ENCODE results near the gene PANK1. TPM values are rescaled to one million over a fixed set of nuclear protein-coding genes. Genes with fewer than 3 reads are reported as not detected.

The PANK1 gene
- total and polyA plus RNA-seq, 2 experiments from 2014 or later = 21.6 to 55.5 TPM

DNA sequence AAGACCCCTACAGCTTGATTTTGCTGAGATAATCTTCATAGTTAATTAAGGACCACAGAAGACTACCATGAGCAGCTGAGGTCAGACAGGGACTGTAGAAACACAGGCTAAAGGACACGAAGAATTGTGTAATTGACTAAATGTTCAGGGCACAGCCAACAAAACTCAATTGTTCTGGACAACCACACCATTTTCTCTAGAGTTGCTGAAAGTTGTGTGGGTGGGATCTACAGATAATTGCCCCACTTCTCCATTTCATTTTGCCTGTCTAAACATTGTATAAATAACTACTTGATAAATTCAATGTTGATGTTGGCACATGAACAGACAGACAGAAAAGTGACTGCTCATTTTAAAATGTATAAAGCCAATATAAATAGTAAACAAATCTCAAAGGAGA, 70.7 kb downstream of the PANK1 start:
- Histone ChIP-seq H3K4me2 (no peak overlapping the region), H3K27me3 (no peaks in the 10 kb centered on the region), H4K20me1 (ENCODE audit: insufficient read depth, poor library complexity, severe bottlenecking) (no peaks in the 10 kb centered on the region), H3K79me2 (no peaks in the 10 kb centered on the region), H3K4me3 (no peak overlapping the region), H2AFZ (no peak overlapping the region), H3K4me1 (ENCODE audit: insufficient read depth) (no peaks in the 10 kb centered on the region), H3K9me3 (ENCODE audit: low read depth) (no peaks in the 10 kb centered on the region), H3K27ac (no peak overlapping the region), H3K9me2 (replicated peaks; ENCODE audit: insufficient read depth) (no peaks in the 10 kb centered on the region), H3K36me3 (replicated peaks; ENCODE audit: insufficient read depth, low read depth) (no peaks in the 10 kb centered on the region)
- TF ChIP-seq EZH2phosphoT487 (IDR thresholded peaks at IDR 0.05; ENCODE audit: low read depth, severe bottlenecking, unreplicated experiment) = no peak
- no peak for TF ChIP-seq EZH2 (IDR thresholded peaks at IDR 0.05; ENCODE audit: borderline replicate concordance)
- TF ChIP-seq, protein P1, sequence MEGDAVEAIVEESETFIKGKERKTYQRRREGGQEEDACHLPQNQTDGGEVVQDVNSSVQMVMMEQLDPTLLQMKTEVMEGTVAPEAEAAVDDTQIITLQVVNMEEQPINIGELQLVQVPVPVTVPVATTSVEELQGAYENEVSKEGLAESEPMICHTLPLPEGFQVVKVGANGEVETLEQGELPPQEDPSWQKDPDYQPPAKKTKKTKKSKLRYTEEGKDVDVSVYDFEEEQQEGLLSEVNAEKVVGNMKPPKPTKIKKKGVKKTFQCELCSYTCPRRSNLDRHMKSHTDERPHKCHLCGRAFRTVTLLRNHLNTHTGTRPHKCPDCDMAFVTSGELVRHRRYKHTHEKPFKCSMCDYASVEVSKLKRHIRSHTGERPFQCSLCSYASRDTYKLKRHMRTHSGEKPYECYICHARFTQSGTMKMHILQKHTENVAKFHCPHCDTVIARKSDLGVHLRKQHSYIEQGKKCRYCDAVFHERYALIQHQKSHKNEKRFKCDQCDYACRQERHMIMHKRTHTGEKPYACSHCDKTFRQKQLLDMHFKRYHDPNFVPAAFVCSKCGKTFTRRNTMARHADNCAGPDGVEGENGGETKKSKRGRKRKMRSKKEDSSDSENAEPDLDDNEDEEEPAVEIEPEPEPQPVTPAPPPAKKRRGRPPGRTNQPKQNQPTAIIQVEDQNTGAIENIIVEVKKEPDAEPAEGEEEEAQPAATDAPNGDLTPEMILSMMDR (IDR thresholded peaks at IDR 0.05; ENCODE audit: poor library complexity) = no peak
- DNase-seq (ENCODE audit: low spot score) = no peak
- WGBS (ENCODE audit: low lambda C conversion rate, missing lambda C conversion rate) = 64% methylated on average over 1 of the region's 1 CpG

DNA sequence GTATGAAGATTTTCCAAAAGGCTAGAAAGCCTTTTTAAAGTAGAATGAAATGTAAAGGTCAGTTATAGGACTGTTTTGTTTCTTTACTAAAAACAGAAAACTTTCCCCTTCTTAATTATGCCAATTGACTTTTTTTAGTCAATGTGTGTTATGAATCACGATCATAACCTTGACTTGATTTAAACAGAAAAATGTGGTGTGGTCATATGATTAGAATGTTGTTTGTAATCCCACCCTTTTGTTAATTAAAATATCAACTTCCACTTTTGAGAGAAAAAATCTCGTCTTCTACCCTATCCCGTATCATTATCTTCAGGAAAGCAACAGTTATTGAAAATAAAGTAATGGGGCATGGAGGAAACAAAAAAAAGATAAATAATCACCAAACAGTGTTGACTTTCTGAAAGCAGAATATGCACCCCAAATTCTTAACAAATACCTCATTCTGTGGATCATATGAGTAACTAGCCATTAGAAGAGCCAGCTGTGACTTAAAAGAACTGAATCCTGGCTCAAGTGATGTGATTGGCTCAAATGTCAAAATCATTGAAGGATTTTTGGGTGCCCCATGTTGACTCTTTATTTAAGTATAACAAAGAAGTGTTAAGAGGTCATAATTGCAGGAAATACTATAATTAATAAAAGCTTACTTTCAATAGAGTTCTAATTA, 77.3 kb downstream of the PANK1 start:
- Histone ChIP-seq H3K4me1 (ENCODE audit: insufficient read depth) (no peaks in the 10 kb centered on the region), H2AFZ (no peak overlapping the region), H3K4me3 (no peak overlapping the region), H3K4me2 (no peak overlapping the region), H4K20me1 (ENCODE audit: insufficient read depth, poor library complexity, severe bottlenecking) (no peaks in the 10 kb centered on the region), H3K9me3 (ENCODE audit: low read depth) (no peaks in the 10 kb centered on the region), H3K27ac (no peak overlapping the region), H3K27me3 (no peaks in the 10 kb centered on the region), H3K79me2 (no peaks in the 10 kb centered on the region), H3K9me2 (replicated peaks; ENCODE audit: insufficient read depth) (no peaks in the 10 kb centered on the region), H3K36me3 (replicated peaks; ENCODE audit: insufficient read depth, low read depth) (no peaks in the 10 kb centered on the region)
- TF ChIP-seq EZH2phosphoT487 (IDR thresholded peaks at IDR 0.05; ENCODE audit: low read depth, severe bottlenecking, unreplicated experiment) = no peak
- TF ChIP-seq, protein P1 (IDR thresholded peaks at IDR 0.05; ENCODE audit: poor library complexity) = no peak
- no peak for DNase-seq (ENCODE audit: low spot score)
- 95% methylated on average over 3 of the region's 3 CpGs for WGBS (ENCODE audit: low lambda C conversion rate, missing lambda C conversion rate)

DNA sequence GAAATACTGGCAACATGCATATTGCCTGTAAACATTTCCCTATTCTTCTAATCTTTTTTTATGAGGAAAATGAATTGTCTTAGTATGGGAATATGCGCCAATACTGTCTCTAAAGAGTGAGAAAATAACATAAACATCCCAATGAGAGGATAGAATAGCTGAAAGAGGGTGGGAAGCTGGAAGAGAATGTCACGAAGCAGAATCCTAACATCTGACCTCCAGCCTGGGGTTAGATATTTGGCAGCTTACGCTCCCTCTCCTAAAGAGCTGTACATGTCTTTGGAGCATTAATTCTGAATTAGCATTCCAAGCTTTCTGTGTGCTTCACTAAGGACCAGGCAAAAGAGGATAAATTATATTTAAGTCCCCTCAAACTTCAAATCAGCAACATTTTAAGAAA, 78.0 kb downstream of the PANK1 start:
- H3K79me2 ChIP-seq = no peaks in the 10 kb centered on the region

More for the DNA sequence above, 78.0 kb downstream of the PANK1 start:
- Histone ChIP-seq H3K4me2 (no peak overlapping the region), H3K9me2 (replicated peaks; ENCODE audit: insufficient read depth) (no peaks in the 10 kb centered on the region), H3K4me1 (ENCODE audit: insufficient read depth) (no peaks in the 10 kb centered on the region), H3K27me3 (no peaks in the 10 kb centered on the region), H3K36me3 (replicated peaks; ENCODE audit: insufficient read depth, low read depth) (no peaks in the 10 kb centered on the region), H4K20me1 (ENCODE audit: insufficient read depth, poor library complexity, severe bottlenecking) (no peaks in the 10 kb centered on the region), H3K27ac (no peak overlapping the region), H3K4me3 (no peak overlapping the region), H3K9me3 (ENCODE audit: low read depth) (no peaks in the 10 kb centered on the region), H2AFZ (no peak overlapping the region)
- no peak for DNase-seq (ENCODE audit: low spot score)
- 61% methylated on average over 3 of the region's 3 CpGs for WGBS (ENCODE audit: low lambda C conversion rate, missing lambda C conversion rate)
- TF ChIP-seq, protein P1 (IDR thresholded peaks at IDR 0.05; ENCODE audit: poor library complexity) = no peak
- TF ChIP-seq EZH2phosphoT487 (IDR thresholded peaks at IDR 0.05; ENCODE audit: low read depth, severe bottlenecking, unreplicated experiment) (no peak), EZH2 (IDR thresholded peaks at IDR 0.05; ENCODE audit: borderline replicate concordance) (no peak)
